Left lung (tissue), 10 donors: ENCODE results near the gene NDUFS8. TPM values are rescaled to one million over a fixed set of nuclear protein-coding genes. Genes with fewer than 3 reads are reported as not detected.

Experiments used
- ATAC-seq: fragments of 200-7000 bp; cut with Tn5 transposase; one replicate; pipeline ENCODE4 v1.9.1; 2020; ENCODE audit warnings: moderate library complexity
- DNase-seq, 4 donors: peaks; one replicate each; pipeline ENCODE4 v3.0.0-alpha.2; 2013 to 2020
- H3K27ac ChIP-seq, 2 donors: fragments of 200-600 bp; sonication (generic) in 1 of 2; one replicate each; pipeline versions ENCODE4 v1.5.0 to v1.8.0; 2020 to 2021
- H3K27me3 ChIP-seq, 2 donors: fragments of 200-600 bp; sonication (generic) in 1 of 2; one replicate each; pipeline versions ENCODE4 v1.5.0 to v1.8.0; 2020 to 2021
- H3K36me3 ChIP-seq, 2 donors: fragments of 200-600 bp; sonication (generic) in 1 of 2; one replicate each; pipeline versions ENCODE4 v1.5.0 to v1.8.0; 2020 to 2021
- H3K4me1 ChIP-seq, 2 donors: fragments of 200-600 bp; one replicate each; pipeline ENCODE4 v1.8.0; 2021
- H3K4me3 ChIP-seq, 2 donors: fragments of 200-600 bp; sonication (generic) in 1 of 2; one replicate each; pipeline versions ENCODE4 v1.5.0 to v1.8.0; 2020 to 2021; ENCODE audit warnings: mild to moderate bottlenecking in 1 of 2
- H3K9me3 ChIP-seq, 2 donors: fragments of 200-600 bp; sonication (generic) in 1 of 2; one replicate each; pipeline versions ENCODE4 v1.5.0 to v1.8.0; 2020 to 2021
- CTCF ChIP-seq, 2 donors: fragments of 200-600 bp; sonication (generic) in 1 of 2; IDR thresholded peaks; one replicate each; pipeline versions ENCODE4 v1.5.0 to v1.8.0; 2021; ENCODE audit warnings: antibody characterized with exemption in 2 of 2
- intact Hi-C, 2 donors: fragments of 100-400 bp; cut with DNase I; formaldehyde crosslinking; loops; one replicate each; pipeline versions ENCODE4 v1.11.2 to v1.14.2; 2022
- polyA plus RNA-seq, 6 donors: library from polyadenylated mRNA; unstranded; fragments of 120-200 nt; gene quantifications; one replicate each; pipeline ENCODE4 v1.2.1, GENCODE V29; 2013; ENCODE audit not compliant: insufficient read length in 6 of 6
- total RNA-seq, 2 donors: library from RNA; stranded (reverse); fragmentation: NEBNext Ultra II Directional; extraction: Animal tissue kit (Norgen Biotek cat#: 25700); gene quantifications; one replicate each; pipeline ENCODE4 v1.2.1, GENCODE V29; 2021
- donor health status: DM: no; HTN: yes; CAD: no.
- donor health status: DM: no; HTN: no; CAD: no.

Gene NDUFS8
- total and polyA plus RNA-seq, 8 donors, result 44.8 to 151 (median 57.5) TPM

DNA sequence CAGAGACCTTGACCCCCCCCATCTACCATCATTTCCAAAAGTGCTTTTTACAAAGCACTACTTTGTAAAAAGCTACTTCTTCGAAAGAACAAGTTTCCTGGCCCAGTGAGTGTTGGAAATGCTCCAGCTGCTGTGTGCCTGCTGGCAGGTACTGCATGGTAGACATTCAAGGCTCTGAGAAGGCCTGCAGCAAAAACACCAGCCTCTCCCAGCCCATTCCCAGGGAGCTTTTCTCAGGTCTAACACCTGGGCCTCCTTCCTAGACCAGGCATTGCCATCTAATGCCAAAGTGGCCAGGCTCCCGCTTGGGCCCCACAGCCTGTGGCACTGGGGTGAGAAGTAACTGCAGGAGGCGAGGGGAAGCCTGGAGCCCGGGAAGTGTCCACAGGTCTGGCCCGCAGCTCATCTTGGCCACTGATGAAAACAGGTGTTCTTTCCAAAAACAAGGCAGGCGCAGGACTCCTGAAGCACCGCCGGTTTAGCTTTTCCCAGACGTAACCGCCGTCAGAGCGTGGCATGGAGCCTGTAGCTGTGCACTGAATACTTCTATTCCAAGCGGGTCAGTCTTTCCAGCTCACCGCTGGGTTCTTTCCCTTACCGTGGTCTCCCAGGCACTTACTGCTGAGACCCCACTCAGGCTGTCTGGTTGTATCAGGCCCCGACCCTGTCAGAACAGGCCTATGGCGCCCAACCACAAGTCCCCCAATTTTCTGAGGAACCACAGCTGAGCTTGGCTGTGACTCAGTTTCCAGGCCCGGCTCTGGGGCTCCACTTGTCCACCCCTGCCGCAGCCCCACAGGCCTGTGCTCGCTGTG is 7.1 kb downstream of the NDUFS8 start:
- ATAC-seq (no peak), DNase-seq (peak in 2 of 4 donors; percentile 29 to 75)
- intact Hi-C loops, result no loop called here
- TF ChIP-seq CTCF (IDR thresholded peaks at IDR 0.05), result no peak
- peak overlapping the region; percentile 90 to 98 for H3K27ac ChIP-seq
- no peaks in the 10 kb centered on the region for H3K27me3 ChIP-seq
- H3K9me3 ChIP-seq, result no peaks in the 10 kb centered on the region
- peaks cover 0 to 36% of the 10 kb centered on the region in 2 donors for H3K36me3 ChIP-seq
- peak overlapping the region in 1 of 2 donors; percentile 78 for H3K4me3 ChIP-seq
- H3K4me1 ChIP-seq, result peaks cover 20 to 72% of the 10 kb centered on the region in 2 donors

GRCh38 chr11:68038226-68038717 is 7.8 kb downstream of the NDUFS8 start:
- peak; percentile 0 for ATAC-seq
- peaks cover 0 to 36% of the 10 kb centered on the region in 2 donors for H3K36me3 ChIP-seq
- no peaks in the 10 kb centered on the region for H3K9me3 ChIP-seq
- intact Hi-C loops, result no loop called here
- peak overlapping the region; percentile 74 to 78 for H3K4me3 ChIP-seq
- H3K4me1 ChIP-seq, result peaks cover 20 to 68% of the 10 kb centered on the region in 2 donors
- no peak for TF ChIP-seq CTCF (IDR thresholded peaks at IDR 0.05)
- peak overlapping the region; percentile 90 to 98 for H3K27ac ChIP-seq
- no peaks in the 10 kb centered on the region for H3K27me3 ChIP-seq
- DNase-seq, result peak in 1 of 4 donors; percentile 83

DNA sequence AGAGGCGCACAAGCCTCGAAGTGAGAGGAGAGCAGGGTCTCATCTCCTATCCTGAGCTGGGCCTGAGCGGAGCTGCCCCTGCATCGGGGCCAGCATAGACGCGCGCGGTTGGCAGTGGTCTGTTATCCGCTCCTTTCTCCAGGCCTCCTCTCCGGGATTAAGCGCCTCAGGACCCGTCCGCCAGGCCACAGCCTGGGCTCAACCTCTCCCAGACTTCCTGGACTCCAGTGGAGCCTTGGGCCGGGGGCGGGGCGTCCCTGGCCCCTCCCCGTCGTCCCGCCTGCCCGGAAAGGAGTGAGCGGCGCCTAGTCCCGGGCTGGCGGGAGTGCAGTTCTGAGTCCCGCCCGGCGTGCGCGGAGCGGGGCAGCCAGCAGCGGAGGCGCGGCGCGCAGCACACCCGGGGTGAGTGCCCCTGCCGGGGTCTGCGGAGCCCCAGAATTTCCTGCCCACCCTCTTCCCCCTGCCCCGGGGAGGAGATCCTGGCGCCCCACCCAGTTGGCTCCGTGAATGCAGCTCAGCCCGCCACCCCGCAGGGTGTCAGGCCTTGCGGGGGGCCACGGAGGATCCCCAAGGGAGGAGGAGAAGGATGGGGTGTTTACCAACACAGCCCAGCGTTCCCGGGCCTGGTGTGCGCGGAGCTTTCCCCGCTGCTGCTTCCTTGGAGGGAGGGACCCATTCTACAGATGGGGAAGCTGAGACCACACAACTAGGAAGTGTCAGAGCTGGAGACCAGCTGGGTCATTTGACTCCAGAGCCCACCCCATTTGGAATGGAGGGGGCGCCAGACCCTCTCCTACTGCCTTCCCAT is 8.4 kb downstream of the NDUFS8 start, which contains the start of gene TCIRG1:
Gene TCIRG1, plus strand, starts transcription at position 308 of the 808 bp plus-strand sequence. CDS start 2,247 bp downstream, outside the sequence.
- peak; percentile 62 to 97 (median 88) for DNase-seq
- Histone ChIP-seq H3K9me3 (no peaks in the 10 kb centered on the region), H3K36me3 (peaks cover 0 to 36% of the 10 kb centered on the region in 2 donors), H3K4me1 (peaks cover 20 to 68% of the 10 kb centered on the region in 2 donors), H3K4me3 (peak within 1 kb of the TSS; percentile 74 to 78), H3K27ac (peak within 1 kb of the TSS; percentile 90 to 98), H3K27me3 (no peaks in the 10 kb centered on the region)
- peak in 1 of 2 donors; percentile 27 for TF ChIP-seq CTCF (IDR thresholded peaks at IDR 0.05)
- intact Hi-C loops, result no loop called here
- ATAC-seq, result peak; percentile 87

DNA sequence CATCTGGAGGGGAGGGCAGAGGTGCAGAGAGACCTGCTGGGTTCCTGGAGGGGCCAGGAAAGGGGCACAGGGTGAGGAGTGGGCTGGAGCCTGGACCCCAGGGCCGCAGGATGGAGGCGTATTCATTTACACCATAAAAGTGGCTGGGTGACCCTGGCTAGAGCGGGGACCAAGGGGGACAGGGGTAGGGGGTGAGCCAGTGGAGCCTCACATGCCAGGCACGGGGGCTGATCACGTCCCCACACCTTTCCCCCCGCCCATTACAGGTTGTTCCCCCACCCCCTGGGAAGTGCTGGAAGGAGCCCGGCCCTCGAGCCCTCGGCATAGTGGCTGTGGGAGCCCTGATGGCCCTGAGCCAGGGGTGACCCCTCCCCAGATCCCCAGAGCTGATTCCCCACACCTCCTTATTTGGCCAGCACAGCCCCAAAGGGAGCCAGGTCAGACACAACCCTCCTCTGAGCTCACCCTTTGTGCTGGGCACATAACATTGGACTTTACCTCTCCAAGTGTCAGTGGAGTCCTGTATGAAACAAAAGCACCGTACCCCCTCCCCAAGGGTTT is 9.1 kb downstream of the NDUFS8 start:
- DNase-seq (peak in 1 of 4 donors; percentile 74), ATAC-seq (peak; percentile 1)
- H3K4me3 ChIP-seq, result peak overlapping the region; percentile 74 to 78
- TF ChIP-seq CTCF (IDR thresholded peaks at IDR 0.05), result no peak
- H3K9me3 ChIP-seq, result no peaks in the 10 kb centered on the region
- H3K4me1 ChIP-seq, result peaks cover 20 to 68% of the 10 kb centered on the region in 2 donors
- H3K36me3 ChIP-seq, result peaks cover 0 to 40% of the 10 kb centered on the region in 2 donors
- intact Hi-C loops, result no loop called here
- H3K27ac ChIP-seq, result peak overlapping the region; percentile 90 to 98
- H3K27me3 ChIP-seq, result no peaks in the 10 kb centered on the region
